SK-N-SH treated with all-trans-retinoic acid at 6 μM for 48 hours (cell line): ENCODE data around the gene MTTP.

Experiments
- ATAC-seq: fragments of 200-7000 bp; cut with Tn5 transposase; 3 replicates; pipeline ENCODE4 v1.9.1; 2020; ENCODE audit warnings: mild to moderate bottlenecking, moderate library complexity
- BACH2 ChIP-seq: fragments of 250-450 bp; sonication (Bioruptor Pico); IDR thresholded peaks from 2 replicates; pipeline ENCODE4 v1.9.0; 2021; ENCODE audit warnings: mild to moderate bottlenecking, borderline replicate concordance
- CREB5 ChIP-seq: fragments of 250-450 bp; sonication (Bioruptor Pico); IDR thresholded peaks from 2 replicates; pipeline ENCODE4 v1.5.1; 2020; ENCODE audit warnings: low read depth, mild to moderate bottlenecking, moderate library complexity
- CSDC2 ChIP-seq: fragments of 250-450 bp; sonication (Bioruptor Pico); IDR thresholded peaks from 2 replicates; pipeline ENCODE4 v1.5.0; 2020; ENCODE audit warnings: mild to moderate bottlenecking, moderate library complexity
- CSRNP3 ChIP-seq: fragments of 250-450 bp; sonication (Bioruptor Pico); IDR thresholded peaks from 2 replicates; pipeline ENCODE4 v1.5.1; 2021; ENCODE audit warnings: mild to moderate bottlenecking, moderate library complexity
- ESRRG ChIP-seq: fragments of 250-450 bp; sonication (Bioruptor Pico); IDR thresholded peaks from 2 replicates; pipeline ENCODE4 v1.6.1; 2021; ENCODE audit warnings: mild to moderate bottlenecking
- GLIS3 ChIP-seq: fragments of 250-450 bp; sonication (Bioruptor Pico); IDR thresholded peaks from 2 replicates; pipeline ENCODE4 v1.5.0; 2020; ENCODE audit warnings: mild to moderate bottlenecking, moderate library complexity
- ISL1 ChIP-seq: fragments of 250-450 bp; sonication (Bioruptor Pico); IDR thresholded peaks from 2 replicates; pipeline ENCODE4 v2.1.2; 2022; ENCODE audit warnings: mild to moderate bottlenecking, moderate library complexity
- OSR1 ChIP-seq: fragments of 250-450 bp; sonication (Bioruptor Pico); IDR thresholded peaks from 2 replicates; pipeline ENCODE4 v1.8.0; 2022; ENCODE audit warnings: moderate library complexity, mild to moderate bottlenecking, inconsistent platforms
- PATZ1 ChIP-seq: fragments of 250-450 bp; sonication (Bioruptor Pico); IDR thresholded peaks from 2 replicates; pipeline ENCODE4 v1.8.0; 2020; ENCODE audit warnings: mild to moderate bottlenecking, moderate library complexity, borderline replicate concordance
- POU6F1 ChIP-seq: fragments of 250-450 bp; sonication (Bioruptor Pico); IDR thresholded peaks from 2 replicates; pipeline ENCODE4 v1.8.0; 2021; ENCODE audit warnings: low read depth, mild to moderate bottlenecking, moderate library complexity, borderline replicate concordance
- PPARA ChIP-seq: fragments of 250-450 bp; sonication (Bioruptor Pico); IDR thresholded peaks from 2 replicates; pipeline ENCODE4 v1.5.0; 2020; ENCODE audit warnings: mild to moderate bottlenecking, borderline replicate concordance
- RARB ChIP-seq: fragments of 250-450 bp; sonication (Bioruptor Pico); IDR thresholded peaks from 2 replicates; pipeline ENCODE4 v1.8.0; 2021; ENCODE audit warnings: mild to moderate bottlenecking, moderate library complexity
- SNAI2 ChIP-seq: fragments of 250-450 bp; sonication (Bioruptor Pico); IDR thresholded peaks from 2 replicates; pipeline ENCODE4 v1.5.0; 2020; ENCODE audit warnings: mild to moderate bottlenecking, moderate library complexity
- TCF4 ChIP-seq: fragments of 250-450 bp; sonication (Bioruptor Pico); IDR thresholded peaks from 2 replicates; pipeline ENCODE4 v1.8.0; 2021; ENCODE audit warnings: mild to moderate bottlenecking, moderate library complexity, borderline replicate concordance
- TOX ChIP-seq: fragments of 250-450 bp; sonication (Bioruptor Pico); IDR thresholded peaks from 2 replicates; pipeline ENCODE4 v1.8.0; 2021; ENCODE audit warnings: mild to moderate bottlenecking, moderate library complexity, borderline replicate concordance
- TSHZ2 ChIP-seq: fragments of 250-450 bp; sonication (Bioruptor Pico); IDR thresholded peaks from 2 replicates; pipeline ENCODE4 v1.5.0; 2020; ENCODE audit warnings: mild to moderate bottlenecking, moderate library complexity
- ZC3H10 ChIP-seq: fragments of 250-450 bp; sonication (Bioruptor Pico); IDR thresholded peaks from 2 replicates; pipeline ENCODE4 v1.5.1; 2021; ENCODE audit warnings: mild to moderate bottlenecking, moderate library complexity
- ZFP3 ChIP-seq: fragments of 250-450 bp; sonication (Bioruptor Pico); IDR thresholded peaks from 2 replicates; pipeline ENCODE4 v1.5.0; 2020; ENCODE audit warnings: mild to moderate bottlenecking, moderate library complexity
- ZFP30 ChIP-seq: fragments of 450-650 bp; formaldehyde crosslinking; IDR thresholded peaks from 2 replicates; pipeline ENCODE4 v1.5.0; 2022; ENCODE audit warnings: mild to moderate bottlenecking, moderate library complexity
- ZNF565 ChIP-seq: fragments of 450-650 bp; formaldehyde crosslinking; conservative IDR thresholded peaks from 2 replicates; pipeline ENCODE4 v1.5.0; 2020; ENCODE audit warnings: low read depth, mild to moderate bottlenecking, moderate library complexity
- ZNF70 ChIP-seq: fragments of 450-650 bp; formaldehyde crosslinking; IDR thresholded peaks from 2 replicates; pipeline ENCODE4 v1.5.0; 2020; ENCODE audit warnings: mild to moderate bottlenecking, moderate library complexity
- ZNF8 ChIP-seq: fragments of 450-650 bp; formaldehyde crosslinking; IDR thresholded peaks from 2 replicates; pipeline ENCODE4 v1.5.0; 2020; ENCODE audit warnings: mild to moderate bottlenecking, moderate library complexity

The MTTP gene

GRCh38 chr4:99645638-99646037 is 71.0 kb downstream of the MTTP start:
- ATAC-seq = no peak
- no peak for TF ChIP-seq CREB5
- no peak for TF ChIP-seq OSR1
- TF ChIP-seq ZNF70 (CRISPR knock-in tag) = no peak
- TF ChIP-seq ZC3H10 (CRISPR knock-in tag) = no peak
- TF ChIP-seq PATZ1 (CRISPR knock-in tag) = no peak
- no peak for TF ChIP-seq TSHZ2 (CRISPR knock-in tag)
- no peak for TF ChIP-seq ISL1 (CRISPR knock-in tag)
- TF ChIP-seq ESRRG (CRISPR knock-in tag) = no peak
- TF ChIP-seq TOX (CRISPR knock-in tag) = no peak
- no peak for TF ChIP-seq ZNF8 (CRISPR knock-in tag)
- no peak for TF ChIP-seq BACH2
- no peak for TF ChIP-seq TCF4 (CRISPR knock-in tag)
- no peak for TF ChIP-seq ZNF565
- no peak for TF ChIP-seq SNAI2
- TF ChIP-seq GLIS3 (CRISPR knock-in tag) = no peak
- TF ChIP-seq ZFP3 (CRISPR knock-in tag) = no peak
- TF ChIP-seq ZFP30 (CRISPR knock-in tag) = no peak
- no peak for TF ChIP-seq CSRNP3 (CRISPR knock-in tag)

- no peak for TF ChIP-seq ZFP3 (CRISPR knock-in tag)
- TF ChIP-seq ZFP30 (CRISPR knock-in tag) = no peak
- no peak for TF ChIP-seq ZC3H10 (CRISPR knock-in tag)
- no peak for TF ChIP-seq BACH2
- TF ChIP-seq TSHZ2 (CRISPR knock-in tag) = no peak
- no peak for TF ChIP-seq ZNF70 (CRISPR knock-in tag)
- no peak for TF ChIP-seq TCF4 (CRISPR knock-in tag)
- ATAC-seq = no peak
These were observed 72.4 kb downstream of the MTTP start for GRCh38 chr4:99647071-99647470.

GRCh38 chr4:99648321-99648720 is 73.7 kb downstream of the MTTP start:
- ATAC-seq = no peak
- TF ChIP-seq OSR1 (no peak), RARB (CRISPR knock-in tag) (no peak), CREB5 (no peak), CSDC2 (CRISPR knock-in tag) (no peak), GLIS3 (CRISPR knock-in tag) (no peak), POU6F1 (no peak), PPARA (no peak), TSHZ2 (CRISPR knock-in tag) (no peak), ZNF8 (CRISPR knock-in tag) (no peak), TOX (CRISPR knock-in tag) (no peak)
